ENCODE measurements around the gene PAGE2B.
"Not testable (repeated sequence)": the region's sequence is repeated elsewhere in the genome, so short reads cannot be mapped to it uniquely, and the experiment has no call there.

The PAGE2B gene

GRCh38 chrX:55111578-55112254 is 36.9 kb downstream of the PAGE2B start:
- no peak for DNase-seq

GRCh38 chrX:55116589-55116988 is 41.8 kb downstream of the PAGE2B start:
- DNase-seq: not testable (repeated sequence)

GRCh38 chrX:55118574-55118973 is 43.7 kb downstream of the PAGE2B start:
- no peak for DNase-seq

GRCh38 chrX:55119271-55119670 is 44.4 kb downstream of the PAGE2B start:
- DNase-seq: no peak

- no peak for DNase-seq
These were observed 44.9 kb downstream of the PAGE2B start for GRCh38 chrX:55119712-55120111.

GRCh38 chrX:55120761-55121358 is 46.0 kb downstream of the PAGE2B start:
- no peak for DNase-seq

GRCh38 chrX:55123900-55124299 is 49.1 kb downstream of the PAGE2B start:
- DNase-seq: no peak

- no peak for DNase-seq
These were observed 52.9 kb downstream of the PAGE2B start for GRCh38 chrX:55127692-55128091.

All from stimulated activated CD4-positive, alpha-beta T cell treated with anti-CD3 and anti-CD28 coated beads, Interleukin-4, amount 100 ng/mL, for 1 hour (primary cell).